ENCODE data around the gene NPAS4. TPM values are rescaled to one million over a fixed set of nuclear protein-coding genes. Genes with fewer than 3 reads are reported as not detected.

NPAS4 gene
- total and polyA plus RNA-seq, 2 of the 13 experiments (the other 11 are each of a cell fraction or from before 2014, with no cell fraction given) = not detected

- TF ChIP-seq IKZF4 (CRISPR knock-in tag; IDR thresholded peaks at IDR 0.05; ENCODE audit: borderline replicate concordance, low read depth, not compliant biosample characterization) = peak; percentile 69
- peak; percentile 72; the same call in 1 of the 2 replicates for TF ChIP-seq ZNF616 (CRISPR knock-in tag; IDR thresholded peaks at IDR 0.05; ENCODE audit: low read depth)
- no peak for TF ChIP-seq ZNF432 (CRISPR knock-in tag; IDR thresholded peaks at IDR 0.05; ENCODE audit: borderline replicate concordance)
- TF ChIP-seq ZNF234 (CRISPR knock-in tag; conservative IDR thresholded peaks at IDR 0.05) = 0 out of 2 replicates have a peak, but pooled peaks have one; percentile 46
- TF ChIP-seq NAIF1 (CRISPR knock-in tag; IDR thresholded peaks at IDR 0.05; ENCODE audit: borderline replicate concordance) = no peak
- TF ChIP-seq PITX1 (CRISPR knock-in tag; IDR thresholded peaks at IDR 0.05) = no peak
- TF ChIP-seq PHF20 (CRISPR knock-in tag; IDR thresholded peaks at IDR 0.05) = 0 out of 2 replicates have a peak, but pooled peaks have one; percentile 30
- TF ChIP-seq DBP (CRISPR knock-in tag; IDR thresholded peaks at IDR 0.05; ENCODE audit: not compliant biosample characterization) = peak; percentile 31
- TF ChIP-seq FOSL2 (CRISPR knock-in tag; IDR thresholded peaks at IDR 0.05) = peak; percentile 92
- TF ChIP-seq CEBPZ (IDR thresholded peaks at IDR 0.05; ENCODE audit: low read length) = no peak
- no peak for TF ChIP-seq ZNF839 (CRISPR knock-in tag; IDR thresholded peaks at IDR 0.05; ENCODE audit: borderline replicate concordance)
- TF ChIP-seq PAF1 (CRISPR knock-in tag; IDR thresholded peaks at IDR 0.05) = no peak
- no peak for TF ChIP-seq KAT7 (CRISPR knock-in tag; IDR thresholded peaks at IDR 0.05; ENCODE audit: borderline replicate concordance)
- TF ChIP-seq LRRFIP1 (CRISPR knock-in tag; conservative IDR thresholded peaks at IDR 0.05) = peak; percentile 95
- TF ChIP-seq ZFAT (CRISPR knock-in tag; conservative IDR thresholded peaks at IDR 0.05) = peak; percentile 88
- peak; percentile 82 for TF ChIP-seq ZNF574 (CRISPR knock-in tag; IDR thresholded peaks at IDR 0.05)
- no peak for TF ChIP-seq ATM (IDR thresholded peaks at IDR 0.05; ENCODE audit: borderline replicate concordance)
- no peak for TF ChIP-seq NBN (conservative IDR thresholded peaks at IDR 0.05)
- TF ChIP-seq ZNF660 (CRISPR knock-in tag; IDR thresholded peaks at IDR 0.05; ENCODE audit: borderline replicate concordance, low read depth) = no peak
These were observed 2.5 kb upstream of the NPAS4 start (continued) for GRCh38 chr11:66418168-66418985.

Measured in HepG2 (cell line).